H9 (cell line): Measurements from ENCODE around the gene ARID1B. TPM values are rescaled to one million over a fixed set of nuclear protein-coding genes. Genes with fewer than 3 reads are reported as not detected.

Source experiments
- DNase-seq: peaks from one replicate; pipeline ENCODE4 v3.0.0-alpha.2; 2017
- H2AFZ ChIP-seq: one replicate; pipeline ENCODE4 v1.6.1; 2013; ENCODE audit warnings: mild to moderate bottlenecking, low read length, control low read depth, moderate library complexity
- H2AK5ac ChIP-seq: 2 replicates; pipeline ENCODE4 v1.6.1; 2013; ENCODE audit warnings: low read length, control low read depth, mixed read lengths; ENCODE audit not compliant: insufficient read length
- H2BK120ac ChIP-seq: one replicate; pipeline ENCODE4 v1.6.1; 2013; ENCODE audit warnings: low read depth, mild to moderate bottlenecking, low read length, control low read depth, inconsistent platforms; ENCODE audit not compliant: poor library complexity, severe bottlenecking
- H2BK12ac ChIP-seq: 2 replicates; pipeline ENCODE4 v1.6.1; 2013; ENCODE audit warnings: low read length, control low read depth, mixed read lengths, low read depth; ENCODE audit not compliant: insufficient read length
- H2BK15ac ChIP-seq: 2 replicates; pipeline ENCODE4 v1.6.1; 2013; ENCODE audit warnings: low read depth, low read length, control low read depth
- H2BK20ac ChIP-seq: one replicate; pipeline ENCODE4 v1.6.1; 2013; ENCODE audit warnings: low read depth, mild to moderate bottlenecking, low read length, control low read depth, inconsistent platforms; ENCODE audit not compliant: poor library complexity, severe bottlenecking
- H2BK5ac ChIP-seq: 2 replicates; pipeline ENCODE4 v1.6.1; 2013; ENCODE audit warnings: low read length, control low read depth, mixed read lengths; ENCODE audit not compliant: insufficient read length
- H3K14ac ChIP-seq: 2 replicates; pipeline ENCODE4 v1.6.1; 2013; ENCODE audit warnings: low read length, control low read depth; ENCODE audit not compliant: insufficient read depth
- H3K18ac ChIP-seq: 2 replicates; pipeline ENCODE4 v1.6.1; 2013; ENCODE audit warnings: low read depth, mild to moderate bottlenecking, mixed read lengths, low read length, control low read depth; ENCODE audit not compliant: insufficient read length
- H3K23ac ChIP-seq: 2 replicates; pipeline ENCODE4 v1.6.1; 2013; ENCODE audit warnings: low read length, control low read depth, mixed read lengths, low read depth; ENCODE audit not compliant: insufficient read length
- H3K23me2 ChIP-seq: 2 replicates; pipeline ENCODE4 v1.6.1; 2013; ENCODE audit warnings: low read depth, mild to moderate bottlenecking, mixed read lengths, low read length, control low read depth; ENCODE audit not compliant: insufficient read length, poor library complexity, severe bottlenecking
- H3K27ac ChIP-seq: 2 replicates; pipeline ENCODE4 v1.5.1; 2013; ENCODE audit warnings: low read length, control low read depth, mixed read lengths, low read depth; ENCODE audit not compliant: insufficient read length
- H3K27me3 ChIP-seq: 2 replicates; pipeline ENCODE4 v1.6.1; 2013; ENCODE audit warnings: low read length, control low read depth, inconsistent platforms; ENCODE audit not compliant: insufficient read depth
- H3K4ac ChIP-seq: 2 replicates; pipeline ENCODE4 v1.6.1; 2013; ENCODE audit warnings: low read depth, mild to moderate bottlenecking, control low read depth, inconsistent platforms, low read length, moderate library complexity
- H3K4me1 ChIP-seq: 2 replicates; pipeline ENCODE4 v1.6.1; 2013; ENCODE audit warnings: low read length, control low read depth, inconsistent platforms; ENCODE audit not compliant: insufficient read depth
- H3K4me2 ChIP-seq: 2 replicates; pipeline ENCODE4 v1.6.1; 2013; ENCODE audit warnings: low read length, control low read depth, mixed read lengths; ENCODE audit not compliant: insufficient read length, insufficient read depth
- H3K56ac ChIP-seq: 2 replicates; pipeline ENCODE4 v1.6.1; 2013; ENCODE audit warnings: low read depth, mild to moderate bottlenecking, mixed read lengths, low read length, control low read depth; ENCODE audit not compliant: insufficient read length
- H3K79me1 ChIP-seq: 2 replicates; pipeline ENCODE4 v1.6.1; 2013; ENCODE audit warnings: low read depth, mild to moderate bottlenecking, moderate library complexity, low read length, control low read depth, inconsistent platforms; ENCODE audit not compliant: insufficient read depth, poor library complexity, severe bottlenecking
- H3K79me2 ChIP-seq: 2 replicates; pipeline ENCODE4 v1.6.1; 2013; ENCODE audit warnings: low read length, control low read depth, inconsistent platforms; ENCODE audit not compliant: insufficient read depth
- H3K9ac ChIP-seq: 2 replicates; pipeline ENCODE4 v1.6.1; 2013; ENCODE audit warnings: low read length, control low read depth, mixed read lengths; ENCODE audit not compliant: insufficient read length; ENCODE audit errors: extremely low read depth
- H3K9me3 ChIP-seq: one replicate; pipeline ENCODE4 v1.6.1; 2013; ENCODE audit warnings: low read depth, low read length, inconsistent platforms; ENCODE audit not compliant: control insufficient read depth
- H3T11ph ChIP-seq: one replicate; pipeline ENCODE4 v1.6.1; 2013; ENCODE audit warnings: mild to moderate bottlenecking, low read length, control low read depth, inconsistent platforms
- H4K20me1 ChIP-seq: one replicate; pipeline ENCODE4 v1.6.1; 2013; ENCODE audit not compliant: control insufficient read depth, insufficient read length, insufficient read depth
- H4K5ac ChIP-seq: 2 replicates; pipeline ENCODE4 v1.6.1; 2013; ENCODE audit warnings: low read depth, mild to moderate bottlenecking, mixed read lengths, low read length, control low read depth; ENCODE audit not compliant: insufficient read length
- H4K8ac ChIP-seq: replicated peaks from 2 replicates; pipeline ENCODE4 v1.6.1; 2013; ENCODE audit warnings: low read length, control low read depth, mixed read lengths, low read depth; ENCODE audit not compliant: insufficient read length
- H4K91ac ChIP-seq: 2 replicates; pipeline ENCODE4 v1.6.1; 2013; ENCODE audit warnings: low read depth, mild to moderate bottlenecking, moderate library complexity, mixed read lengths, low read length, control low read depth; ENCODE audit not compliant: insufficient read length
- H3K27ac Mint-ChIP-seq, 3 experiments: 2 replicates in 2 of 3; 3 replicates in 1 of 3; pipeline ENCODE4 v1.8.0; 2020 to 2021; ENCODE audit warnings: mixed read lengths in 3 of 3, mild to moderate bottlenecking in 1 of 3, moderate library complexity in 1 of 3
- H3K27me3 Mint-ChIP-seq: 2 replicates; pipeline ENCODE4 v1.8.0; 2021; ENCODE audit warnings: low read depth, mild to moderate bottlenecking, moderate library complexity, mixed read lengths
- H3K36me3 Mint-ChIP-seq, 3 experiments: 2 replicates in 2 of 3; 3 replicates in 1 of 3; pipeline ENCODE4 v1.8.0; 2020 to 2021; ENCODE audit warnings: low read depth in 3 of 3, mixed read lengths in 3 of 3; ENCODE audit not compliant: insufficient read depth in 1 of 3
- H3K4me1 Mint-ChIP-seq, 2 experiments: 2 replicates each; pipeline ENCODE4 v1.8.0; 2020; ENCODE audit warnings: mixed read lengths in 2 of 2
- H3K4me3 Mint-ChIP-seq, 2 experiments: 2 replicates in 1 of 2; 3 replicates in 1 of 2; pipeline ENCODE4 v1.8.0; 2020 to 2021; ENCODE audit warnings: mild to moderate bottlenecking in 2 of 2, mixed read lengths in 2 of 2, moderate library complexity in 1 of 2
- H3K9me3 Mint-ChIP-seq, 2 experiments: 2 replicates in 1 of 2; 3 replicates in 1 of 2; pipeline ENCODE4 v1.8.0; 2020; ENCODE audit warnings: mild to moderate bottlenecking in 2 of 2, mixed read lengths in 2 of 2, moderate library complexity in 1 of 2
- WGBS: extraction: QIAGEN DNeasy Blood & Tissue Kit; methylation state at CpG from one replicate; pipeline ENCODE4 v1.1.7; 2013; ENCODE audit warnings: missing lambda C conversion rate, low lambda C conversion rate, mixed read lengths; ENCODE audit not compliant: insufficient read length; ENCODE audit errors: extremely low coverage; 5-methylcytosine and 5-hydroxymethylcytosine counted together
- total RNA-seq: library from RNA; stranded (reverse); gene quantifications from 2 replicates; pipeline ENCODE4 v1.2.1, GENCODE V29; 2021
- TF ChIP-seq, protein P1 (sequence below): fragments of 200-600 bp; sonication (generic); conservative IDR thresholded peaks from 3 replicates; pipeline ENCODE4 v1.8.0; 2021; ENCODE audit warnings: antibody characterized with exemption, mild to moderate bottlenecking

ARID1B gene
- total RNA-seq, 1 experiment from 2014 or later: 88.2 TPM

DNA sequence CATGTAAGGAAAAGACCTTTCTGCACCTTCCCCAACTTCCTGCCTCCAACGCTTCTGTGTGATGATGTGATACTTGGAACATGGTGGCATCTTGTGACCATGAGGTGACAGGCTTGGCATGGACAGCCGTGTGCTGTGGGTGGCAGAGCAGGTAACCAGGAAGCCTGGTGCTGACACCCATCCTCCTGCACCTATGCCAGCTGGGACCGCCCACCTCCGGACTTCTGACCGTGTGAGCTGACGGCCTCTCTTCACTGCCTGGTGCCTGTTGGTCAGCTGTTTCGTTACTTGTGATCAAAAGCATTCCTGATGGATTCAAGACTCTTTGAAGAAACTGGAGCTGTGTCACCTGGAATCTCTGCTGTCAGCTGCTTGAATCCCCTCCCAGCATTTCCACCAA is 475.8 kb downstream of the ARID1B start:
- Mint-ChIP-seq H3K36me3 (peaks cover 0 to 8% (median 0%) of the 10 kb centered on the region in 3 experiments; a peak in 2 of 7 replicates), H3K4me1 (no peaks in the 10 kb centered on the region), H3K4me3 (no peak overlapping the region), H3K27me3 (peaks cover 14% of the 10 kb centered on the region), H3K9me3 (peaks cover 6% of the 10 kb centered on the region in 2 experiments; a peak in 4 of 5 replicates), H3K27ac (no peak overlapping the region)
- H3K18ac ChIP-seq: no peak overlapping the region
- H3K27ac ChIP-seq: no peak overlapping the region
- no peaks in the 10 kb centered on the region for H3K79me1 ChIP-seq
- H2BK20ac ChIP-seq: no peak overlapping the region
- H4K5ac ChIP-seq: no peak overlapping the region
- H2BK5ac ChIP-seq: no peak overlapping the region
- H3K27me3 ChIP-seq: no peaks in the 10 kb centered on the region
- no peak overlapping the region for H3K14ac ChIP-seq
- no peaks in the 10 kb centered on the region for H3K9me3 ChIP-seq
- no peak overlapping the region for H3K9ac ChIP-seq
- no peak overlapping the region for H2BK15ac ChIP-seq
- no peak overlapping the region for H2AK5ac ChIP-seq
- no peak overlapping the region for H4K91ac ChIP-seq
- DNase-seq: no peak
- no CpG with 5 or more reads among the region's 7 CpGs for WGBS
- no peaks in the 10 kb centered on the region for H3K4me1 ChIP-seq
- no peak overlapping the region for H3K56ac ChIP-seq
- no peak overlapping the region for H2AFZ ChIP-seq
- H3K4me2 ChIP-seq: no peak overlapping the region
- no peak overlapping the region for H3T11ph ChIP-seq
- H2BK120ac ChIP-seq: no peak overlapping the region
- no peaks in the 10 kb centered on the region for H3K23me2 ChIP-seq
- H3K79me2 ChIP-seq: no peaks in the 10 kb centered on the region
- no peaks in the 10 kb centered on the region for H4K20me1 ChIP-seq
- no peak overlapping the region for H4K8ac ChIP-seq
- no peak overlapping the region for H3K4ac ChIP-seq
- H2BK12ac ChIP-seq: no peak overlapping the region
- TF ChIP-seq, protein P1, sequence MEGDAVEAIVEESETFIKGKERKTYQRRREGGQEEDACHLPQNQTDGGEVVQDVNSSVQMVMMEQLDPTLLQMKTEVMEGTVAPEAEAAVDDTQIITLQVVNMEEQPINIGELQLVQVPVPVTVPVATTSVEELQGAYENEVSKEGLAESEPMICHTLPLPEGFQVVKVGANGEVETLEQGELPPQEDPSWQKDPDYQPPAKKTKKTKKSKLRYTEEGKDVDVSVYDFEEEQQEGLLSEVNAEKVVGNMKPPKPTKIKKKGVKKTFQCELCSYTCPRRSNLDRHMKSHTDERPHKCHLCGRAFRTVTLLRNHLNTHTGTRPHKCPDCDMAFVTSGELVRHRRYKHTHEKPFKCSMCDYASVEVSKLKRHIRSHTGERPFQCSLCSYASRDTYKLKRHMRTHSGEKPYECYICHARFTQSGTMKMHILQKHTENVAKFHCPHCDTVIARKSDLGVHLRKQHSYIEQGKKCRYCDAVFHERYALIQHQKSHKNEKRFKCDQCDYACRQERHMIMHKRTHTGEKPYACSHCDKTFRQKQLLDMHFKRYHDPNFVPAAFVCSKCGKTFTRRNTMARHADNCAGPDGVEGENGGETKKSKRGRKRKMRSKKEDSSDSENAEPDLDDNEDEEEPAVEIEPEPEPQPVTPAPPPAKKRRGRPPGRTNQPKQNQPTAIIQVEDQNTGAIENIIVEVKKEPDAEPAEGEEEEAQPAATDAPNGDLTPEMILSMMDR: no peak
- H3K23ac ChIP-seq: no peak overlapping the region
